GM23248 (cell line): Measurements from ENCODE around the gene CDH20.

ENCODE experiments used
- EZH2 ChIP-seq: fragments of 200-600 bp; sonication (generic); IDR thresholded peaks from 2 replicates; pipeline ENCODE4 v1.6.1; 2018; ENCODE audit warnings: antibody characterized with exemption, mild to moderate bottlenecking; ENCODE audit not compliant: insufficient read depth, poor library complexity, severe bottlenecking
- EZH2phosphoT487 ChIP-seq: fragments of 200-600 bp; sonication (generic); IDR thresholded peaks from 2 replicates; pipeline ENCODE4 v1.6.1; 2018; ENCODE audit warnings: antibody characterized with exemption, moderate library complexity, mild to moderate bottlenecking, low read depth; ENCODE audit not compliant: insufficient read depth

- TF ChIP-seq EZH2 (no peak), EZH2phosphoT487 (no peak)
Observed at GRCh38 chr18:61554946-61555361, 221.7 kb downstream of the CDH20 start.
